GM18868 (cell line): ENCODE results near the gene GARIN5B.
"Not testable (repeated sequence)": the region's sequence is repeated elsewhere in the genome, so short reads cannot be mapped to it uniquely, and the experiment has no call there.

ENCODE experiments used
- ATAC-seq: cut with Tn5 transposase; IDR thresholded peaks from one replicate; pipeline ENCODE4 v1.9.1; 2021; ENCODE audit warnings: mild to moderate bottlenecking, moderate library complexity; ENCODE audit not compliant: unreplicated experiment

The GARIN5B gene

GRCh38 chr19:55352040-55352439 is 11.0 kb downstream of the GARIN5B start:
- no peak for ATAC-seq

DNA sequence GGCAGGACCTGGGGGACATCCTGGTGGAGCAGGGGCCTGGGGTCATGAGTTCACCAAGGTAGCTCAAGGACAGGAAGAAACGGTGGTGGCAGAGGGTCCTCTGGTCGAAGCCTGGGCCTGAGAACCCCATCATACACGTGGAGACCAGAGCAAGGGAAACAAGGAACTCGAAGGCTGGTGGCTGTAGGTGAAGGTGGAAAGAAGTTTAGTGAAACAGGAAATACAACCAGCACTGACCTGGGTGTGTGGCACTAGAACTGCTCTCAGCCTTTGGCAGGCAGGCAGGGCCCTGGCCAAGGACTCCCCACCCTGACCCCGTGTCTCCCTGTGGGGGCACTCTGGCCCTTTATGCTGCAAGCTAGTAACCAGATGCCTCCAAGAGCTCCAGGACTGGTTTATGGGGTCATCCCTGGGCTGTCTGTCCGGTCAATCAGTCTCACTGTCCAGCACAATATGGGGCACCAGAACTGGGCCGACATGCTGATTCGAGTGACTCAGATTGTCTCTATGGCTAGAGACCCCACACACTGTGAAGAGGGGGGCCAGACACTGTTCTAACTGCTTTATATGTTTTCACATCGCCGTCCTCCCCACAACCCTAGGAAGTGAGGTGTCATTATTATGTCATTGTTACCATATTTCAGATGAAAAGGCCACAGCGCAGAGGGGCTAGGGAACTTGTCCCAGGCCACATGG is 12.3 kb downstream of the GARIN5B start:
- ATAC-seq: no peak

DNA sequence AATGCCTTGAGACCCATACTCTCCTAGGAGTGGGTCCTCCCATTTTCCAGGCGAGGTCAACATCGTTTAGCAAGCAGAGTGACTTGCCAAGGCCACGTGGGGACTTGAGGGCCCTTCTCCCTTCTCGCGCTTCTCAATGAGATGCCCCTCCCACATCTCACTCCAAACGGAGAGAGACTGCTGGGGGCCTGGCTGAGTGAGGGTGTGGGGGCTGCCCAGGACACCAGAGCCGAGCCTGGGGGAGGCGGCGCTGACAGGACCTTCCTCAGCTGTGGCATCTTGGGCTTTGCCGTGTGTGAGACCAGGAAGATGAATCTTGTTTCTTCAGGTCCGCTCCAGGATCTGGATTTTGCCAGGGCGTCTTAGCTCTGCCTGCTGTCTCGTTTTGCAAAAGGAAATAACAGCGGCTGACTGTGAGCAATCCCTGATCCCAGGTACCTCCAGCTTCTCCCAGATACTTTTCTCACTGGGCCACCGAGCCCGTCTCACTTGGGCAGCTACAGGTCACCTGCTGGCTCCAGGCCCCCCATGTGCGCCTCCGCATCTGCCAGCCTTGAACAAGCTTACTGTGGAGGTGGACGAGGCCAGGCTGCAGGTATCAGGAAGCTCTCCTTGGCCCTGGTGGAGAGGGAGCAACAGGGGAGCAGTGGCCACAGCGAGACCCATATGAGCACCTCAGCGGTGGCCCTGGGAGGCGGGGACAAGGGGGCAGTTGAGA is 14.6 kb downstream of the GARIN5B start:
- no peak for ATAC-seq

GRCh38 chr19:55347442-55348009 is 15.5 kb downstream of the GARIN5B start:
- ATAC-seq: no peak

- ATAC-seq: no peak
These were observed 16.2 kb downstream of the GARIN5B start for GRCh38 chr19:55346725-55347441.

GRCh38 chr19:55345818-55346724 is 17.0 kb downstream of the GARIN5B start:
- ATAC-seq: no peak

GRCh38 chr19:55345101-55345817 is 17.8 kb downstream of the GARIN5B start:
- no peak for ATAC-seq

DNA sequence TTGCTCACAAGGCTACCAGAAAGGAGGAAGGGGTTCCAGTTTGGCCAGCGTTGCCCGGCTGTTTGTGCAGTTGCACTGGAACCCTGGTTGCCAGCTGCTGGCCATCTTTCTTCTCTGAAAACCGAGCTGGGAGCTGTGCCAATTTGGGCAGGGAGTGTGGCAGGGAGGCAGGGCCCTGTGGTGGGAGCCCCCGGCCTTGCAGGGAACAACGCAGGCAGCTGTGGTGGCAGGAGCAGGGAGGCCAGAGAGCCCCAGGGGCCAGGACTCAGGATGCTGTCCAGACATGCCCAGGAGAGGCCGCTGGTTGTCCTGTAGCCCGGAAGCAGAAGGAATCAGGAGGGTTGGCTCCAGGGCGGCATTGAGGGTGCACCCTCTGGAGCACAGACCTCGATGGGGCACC is 18.6 kb downstream of the GARIN5B start:
- no peak for ATAC-seq

GRCh38 chr19:55341595-55342531 is 21.2 kb downstream of the GARIN5B start:
- ATAC-seq: no peak

GRCh38 chr19:55341171-55341588 is 21.9 kb downstream of the GARIN5B start:
- ATAC-seq: no peak

DNA sequence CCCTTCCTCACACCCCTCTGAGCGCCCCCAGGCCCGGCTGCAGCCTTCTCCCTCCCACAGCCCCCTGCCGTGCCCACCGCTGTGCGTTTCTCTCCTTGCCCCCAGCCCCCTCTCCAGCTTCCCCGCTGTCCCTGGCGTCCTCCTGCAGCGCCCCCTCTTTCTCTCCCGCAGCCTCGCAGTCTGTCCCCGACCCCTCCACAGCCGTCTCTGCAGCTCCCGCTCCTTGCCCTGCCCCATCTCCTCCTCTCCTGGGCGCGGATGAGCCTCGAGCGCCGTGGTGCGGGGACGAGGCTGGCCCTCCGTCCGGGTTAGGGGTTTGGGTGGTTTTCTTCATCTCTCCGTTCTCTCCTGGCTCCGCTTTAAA is 22.3 kb downstream of the GARIN5B start:
- ATAC-seq: no peak

DNA sequence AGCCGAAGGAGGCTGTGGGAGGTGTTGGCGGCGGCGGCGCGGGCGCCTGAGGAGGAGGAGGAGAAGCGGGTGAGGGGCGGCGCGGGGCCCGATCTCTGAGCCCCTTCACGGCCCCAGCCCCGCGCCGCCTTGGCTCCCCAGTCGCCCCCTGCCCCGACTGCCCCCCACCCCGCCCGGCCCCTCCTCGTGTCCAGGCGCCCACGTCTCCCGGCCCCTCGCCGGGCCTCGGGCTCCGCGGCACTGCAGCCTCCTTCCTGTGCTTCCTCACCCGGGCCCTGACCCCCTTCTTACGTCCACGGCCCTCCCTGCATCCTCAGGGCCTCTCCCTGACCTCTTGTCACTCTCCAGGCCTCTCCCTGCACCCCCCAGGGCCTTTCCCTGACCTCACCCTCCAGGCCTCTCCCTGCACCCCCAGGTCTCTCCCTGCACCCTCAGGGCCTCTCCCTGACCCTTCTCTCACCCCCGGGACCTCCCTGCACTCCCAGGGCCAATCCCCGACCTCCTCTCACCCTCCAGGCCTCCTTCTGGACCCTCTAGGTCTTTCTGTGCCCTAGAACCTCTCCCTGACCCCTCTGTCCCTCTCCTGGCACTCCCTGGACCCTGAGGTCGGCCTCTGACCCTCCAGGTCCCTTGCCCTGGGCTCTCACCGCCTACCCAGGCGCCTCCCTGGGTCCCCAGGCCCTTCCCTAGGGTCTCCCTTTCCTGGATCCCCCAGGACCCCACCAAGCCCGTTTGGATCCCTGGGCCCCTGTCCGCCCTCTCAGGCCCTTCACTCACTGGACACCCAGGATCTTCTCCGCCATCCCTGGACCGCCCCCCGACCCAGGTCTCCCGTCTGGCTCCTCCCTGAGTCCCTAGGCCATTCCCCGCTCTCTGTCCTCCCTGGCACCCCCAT is 22.9 kb downstream of the GARIN5B start:
- no peak for ATAC-seq

- peak; percentile 83 for ATAC-seq
These were observed 23.8 kb downstream of the GARIN5B start, which contains the start of gene KMT5C for GRCh38 chr19:55339105-55339888. KMT5C (plus strand) TSS chr19:55339876; CDS start chr19:55341937, 2,061 bp downstream.

DNA sequence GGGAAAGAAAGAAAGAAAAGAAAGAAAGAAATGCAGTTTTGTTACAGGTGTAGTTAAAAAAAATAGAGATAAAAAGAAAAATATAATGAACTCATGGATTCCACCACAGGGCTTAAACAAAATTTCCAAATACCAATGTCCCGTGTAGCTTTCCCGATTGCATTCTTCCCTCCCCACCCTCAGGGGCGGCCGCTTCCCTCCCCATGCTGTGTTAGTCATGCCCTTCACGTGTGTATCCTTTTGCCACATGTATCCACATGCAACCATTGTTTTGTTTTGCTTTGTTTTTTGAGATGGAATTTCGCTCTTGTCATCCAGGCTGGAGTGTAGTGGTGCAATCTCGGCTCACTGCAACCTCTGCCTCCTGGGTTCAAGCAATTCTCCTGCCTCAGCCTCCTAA is 27.0 kb downstream of the GARIN5B start:
- ATAC-seq: no peak

GRCh38 chr19:55333870-55334269 is 29.2 kb downstream of the GARIN5B start:
- ATAC-seq: no peak

GRCh38 chr19:55329791-55330190 is 33.3 kb downstream of the GARIN5B start:
- ATAC-seq: not testable (repeated sequence)

- not testable (repeated sequence) for ATAC-seq
These were observed 34.2 kb downstream of the GARIN5B start for GRCh38 chr19:55328774-55329318.
